Neural progenitor cell (in vitro differentiated cells): Measurements from ENCODE around the gene ELMO1. TPM values are rescaled to one million over a fixed set of nuclear protein-coding genes. Genes with fewer than 3 reads are reported as not detected.

Source experiments
- DNase-seq: peaks from one replicate; pipeline ENCODE4 v3.0.0-alpha.2; 2016; ENCODE audit warnings: low spot score
- H2AFZ ChIP-seq: fragments of 200-600 bp; sonication (generic); replicated peaks from 2 replicates; pipeline ENCODE4 v1.6.1; 2016; ENCODE audit warnings: antibody characterized with exemption
- H3F3A ChIP-seq: fragments of 200-600 bp; sonication (generic); 2 replicates; pipeline ENCODE4 v1.6.1; 2016; ENCODE audit warnings: antibody characterized with exemption, low read depth
- H3K27ac ChIP-seq: fragments of 200-600 bp; sonication (generic); 2 replicates; pipeline ENCODE4 v1.5.1; 2016; ENCODE audit warnings: mild to moderate bottlenecking
- H3K27me3 ChIP-seq: fragments of 200-600 bp; sonication (generic); 2 replicates; pipeline ENCODE4 v1.6.1; 2016; ENCODE audit warnings: mild to moderate bottlenecking, moderate library complexity
- H3K36me3 ChIP-seq: fragments of 200-600 bp; sonication (generic); 2 replicates; pipeline ENCODE4 v1.5.1; 2016
- H3K4me1 ChIP-seq: fragments of 200-600 bp; sonication (generic); 2 replicates; pipeline ENCODE4 v1.6.1; 2016; ENCODE audit warnings: mixed run types
- H3K4me2 ChIP-seq: fragments of 200-600 bp; sonication (generic); 2 replicates; pipeline ENCODE4 v1.6.1; 2016
- H3K4me3 ChIP-seq: fragments of 200-600 bp; sonication (generic); 2 replicates; pipeline ENCODE4 v1.5.1; 2016
- H3K79me2 ChIP-seq: fragments of 200-600 bp; sonication (generic); 2 replicates; pipeline ENCODE4 v1.6.1; 2016; ENCODE audit warnings: low read depth
- H3K9ac ChIP-seq: fragments of 200-600 bp; sonication (generic); 2 replicates; pipeline ENCODE4 v1.6.1; 2016
- H3K9me3 ChIP-seq: fragments of 200-600 bp; sonication (generic); 2 replicates; pipeline ENCODE4 v1.5.1; 2016; ENCODE audit warnings: low read depth
- H4K20me1 ChIP-seq: fragments of 200-600 bp; sonication (generic); 2 replicates; pipeline ENCODE4 v1.6.1; 2016; ENCODE audit warnings: low read depth
- H3K27ac Mint-ChIP-seq: 3 replicates; pipeline ENCODE4 v1.8.0; 2021; ENCODE audit warnings: mixed read lengths
- H3K27me3 Mint-ChIP-seq: 2 replicates; pipeline ENCODE4 v1.8.0; 2022; ENCODE audit warnings: low read depth, mild to moderate bottlenecking, inconsistent platforms, moderate library complexity, mixed read lengths; ENCODE audit not compliant: insufficient read depth
- H3K36me3 Mint-ChIP-seq: 3 replicates; pipeline ENCODE4 v1.8.0; 2021; ENCODE audit warnings: mixed read lengths
- H3K4me1 Mint-ChIP-seq: 3 replicates; pipeline ENCODE4 v1.8.0; 2021; ENCODE audit warnings: mixed read lengths
- H3K4me3 Mint-ChIP-seq: 3 replicates; pipeline ENCODE4 v1.8.0; 2021; ENCODE audit warnings: mild to moderate bottlenecking, moderate library complexity, mixed read lengths
- H3K9me3 Mint-ChIP-seq: 3 replicates; pipeline ENCODE4 v1.8.0; 2020; ENCODE audit warnings: mixed read lengths
- EZH2 ChIP-seq: fragments of 200-600 bp; sonication (generic); IDR thresholded peaks from 2 replicates; pipeline ENCODE4 v1.6.1; 2017; ENCODE audit warnings: antibody characterized with exemption, mild to moderate bottlenecking, moderate library complexity
- EZH2phosphoT487 ChIP-seq: fragments of 200-600 bp; sonication (generic); IDR thresholded peaks from 2 replicates; pipeline ENCODE4 v1.6.1; 2017; ENCODE audit warnings: antibody characterized with exemption
- total RNA-seq: library from RNA; depleted of rRNA; stranded (reverse); fragments of >200 nt; gene quantifications from 2 replicates; pipeline ENCODE4 v1.2.3, GENCODE V29; 2015; ENCODE audit warnings: low replicate concordance
- TF ChIP-seq, protein P1 (sequence below): fragments of 200-600 bp; sonication (generic); IDR thresholded peaks from 2 replicates; pipeline ENCODE4 v1.5.1; 2017; ENCODE audit warnings: antibody characterized with exemption, mild to moderate bottlenecking

The ELMO1 gene
- total RNA-seq, 1 donor from 2014 or later: 22.0 TPM

- no peak overlapping the region for H3K27ac Mint-ChIP-seq
- H3K4me1 Mint-ChIP-seq: peaks cover 5% of the 10 kb centered on the region
- H3K9me3 Mint-ChIP-seq: peaks cover 4% of the 10 kb centered on the region
- no peak overlapping the region for H3K4me3 Mint-ChIP-seq
- peaks cover 9% of the 10 kb centered on the region for H4K20me1 ChIP-seq
- no peak for DNase-seq
- H2AFZ ChIP-seq: no peak overlapping the region
- H3K27me3 ChIP-seq: no peaks in the 10 kb centered on the region
- no peak for TF ChIP-seq EZH2phosphoT487
- TF ChIP-seq, protein P1, sequence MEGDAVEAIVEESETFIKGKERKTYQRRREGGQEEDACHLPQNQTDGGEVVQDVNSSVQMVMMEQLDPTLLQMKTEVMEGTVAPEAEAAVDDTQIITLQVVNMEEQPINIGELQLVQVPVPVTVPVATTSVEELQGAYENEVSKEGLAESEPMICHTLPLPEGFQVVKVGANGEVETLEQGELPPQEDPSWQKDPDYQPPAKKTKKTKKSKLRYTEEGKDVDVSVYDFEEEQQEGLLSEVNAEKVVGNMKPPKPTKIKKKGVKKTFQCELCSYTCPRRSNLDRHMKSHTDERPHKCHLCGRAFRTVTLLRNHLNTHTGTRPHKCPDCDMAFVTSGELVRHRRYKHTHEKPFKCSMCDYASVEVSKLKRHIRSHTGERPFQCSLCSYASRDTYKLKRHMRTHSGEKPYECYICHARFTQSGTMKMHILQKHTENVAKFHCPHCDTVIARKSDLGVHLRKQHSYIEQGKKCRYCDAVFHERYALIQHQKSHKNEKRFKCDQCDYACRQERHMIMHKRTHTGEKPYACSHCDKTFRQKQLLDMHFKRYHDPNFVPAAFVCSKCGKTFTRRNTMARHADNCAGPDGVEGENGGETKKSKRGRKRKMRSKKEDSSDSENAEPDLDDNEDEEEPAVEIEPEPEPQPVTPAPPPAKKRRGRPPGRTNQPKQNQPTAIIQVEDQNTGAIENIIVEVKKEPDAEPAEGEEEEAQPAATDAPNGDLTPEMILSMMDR: no peak
- TF ChIP-seq EZH2: no peak
- no peaks in the 10 kb centered on the region for H3K36me3 ChIP-seq
- H3K4me3 ChIP-seq: no peak overlapping the region
- H3F3A ChIP-seq: peaks cover 15% of the 10 kb centered on the region
- no peaks in the 10 kb centered on the region for H3K9me3 ChIP-seq
- no peak overlapping the region for H3K4me2 ChIP-seq
- H3K4me1 ChIP-seq: peaks cover 17% of the 10 kb centered on the region
- H3K9ac ChIP-seq: no peak overlapping the region
- H3K79me2 ChIP-seq: no peaks in the 10 kb centered on the region
- H3K36me3 Mint-ChIP-seq: peaks cover 5% of the 10 kb centered on the region
- H3K27me3 Mint-ChIP-seq: peaks cover 5% of the 10 kb centered on the region
- no peak overlapping the region for H3K27ac ChIP-seq
Measured at GRCh38 chr7:37341033-37341630, 107.5 kb downstream of the ELMO1 start.

DNA sequence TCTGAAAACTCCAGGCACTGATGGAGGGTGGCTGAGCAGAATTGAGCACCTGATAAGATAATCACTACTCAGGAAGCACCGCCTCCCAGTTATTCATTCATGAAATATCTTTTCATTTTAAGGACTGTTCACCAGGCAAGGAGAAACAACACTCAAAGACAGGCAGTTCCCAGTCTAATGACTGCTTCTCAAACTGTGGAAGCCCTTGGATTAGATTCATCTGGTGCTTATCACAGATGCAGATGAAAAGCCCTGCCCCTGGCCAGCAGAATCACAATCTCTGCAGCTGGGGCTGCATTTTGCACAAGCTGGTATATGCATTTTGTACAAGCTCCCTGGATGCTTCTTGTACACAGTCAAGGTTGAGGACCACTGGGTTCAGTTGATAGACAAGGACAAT is 109.7 kb downstream of the ELMO1 start:
- no peak overlapping the region for H2AFZ ChIP-seq
- H3K4me3 Mint-ChIP-seq: no peak overlapping the region
- H3K27me3 Mint-ChIP-seq: peaks cover 3% of the 10 kb centered on the region
- no peak overlapping the region for H3K4me2 ChIP-seq
- no peaks in the 10 kb centered on the region for H3F3A ChIP-seq
- H3K79me2 ChIP-seq: no peaks in the 10 kb centered on the region
- DNase-seq: no peak
- H4K20me1 ChIP-seq: peaks cover 3% of the 10 kb centered on the region
- no peaks in the 10 kb centered on the region for H3K4me1 ChIP-seq
- TF ChIP-seq EZH2phosphoT487 (no peak), EZH2 (no peak)
- TF ChIP-seq, protein P1: no peak
- H3K27ac ChIP-seq: no peak overlapping the region
- peaks cover 4% of the 10 kb centered on the region for H3K9me3 Mint-ChIP-seq
- H3K36me3 ChIP-seq: no peaks in the 10 kb centered on the region
- H3K4me3 ChIP-seq: no peak overlapping the region
- H3K4me1 Mint-ChIP-seq: no peaks in the 10 kb centered on the region
- H3K9ac ChIP-seq: no peak overlapping the region
- no peak overlapping the region for H3K27ac Mint-ChIP-seq
- no peaks in the 10 kb centered on the region for H3K9me3 ChIP-seq
- H3K36me3 Mint-ChIP-seq: peaks cover 8% of the 10 kb centered on the region
- H3K27me3 ChIP-seq: no peaks in the 10 kb centered on the region

DNA sequence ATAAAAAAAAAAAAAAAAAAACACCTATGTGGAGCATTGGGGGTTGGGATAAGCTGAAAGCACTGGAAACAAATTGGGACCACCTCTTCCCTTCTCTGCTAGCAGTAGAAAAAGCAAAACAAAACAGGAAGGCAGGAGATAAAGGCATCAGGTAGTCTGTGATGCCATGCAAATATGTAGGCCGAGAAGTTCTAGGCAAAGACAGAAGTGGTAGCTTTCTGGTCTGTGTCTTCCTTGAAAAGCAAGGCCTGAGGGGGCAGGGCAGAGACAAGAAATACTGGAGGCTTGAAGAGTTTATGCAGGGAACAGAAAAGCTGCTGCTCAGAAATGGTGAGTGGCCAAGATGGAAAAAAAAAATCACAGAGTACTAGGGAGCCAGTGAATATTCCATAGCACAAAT is 111.1 kb downstream of the ELMO1 start:
- H3K79me2 ChIP-seq: no peaks in the 10 kb centered on the region
- no peak for DNase-seq
- H3K4me2 ChIP-seq: no peak overlapping the region
- no peak overlapping the region for H3K27ac ChIP-seq
- Mint-ChIP-seq H3K4me1 (peaks cover 3% of the 10 kb centered on the region), H3K36me3 (peaks cover 8% of the 10 kb centered on the region), H3K9me3 (peaks cover 4% of the 10 kb centered on the region), H3K27ac (no peak overlapping the region), H3K4me3 (no peak overlapping the region), H3K27me3 (no peaks in the 10 kb centered on the region)
- no peaks in the 10 kb centered on the region for H3K9me3 ChIP-seq
- H4K20me1 ChIP-seq: peaks cover 3% of the 10 kb centered on the region
- no peaks in the 10 kb centered on the region for H3F3A ChIP-seq
- H3K4me1 ChIP-seq: no peaks in the 10 kb centered on the region
- no peak overlapping the region for H3K4me3 ChIP-seq
- H3K27me3 ChIP-seq: no peaks in the 10 kb centered on the region
- TF ChIP-seq, protein P1: no peak
- H3K36me3 ChIP-seq: no peaks in the 10 kb centered on the region
- no peak overlapping the region for H2AFZ ChIP-seq
- H3K9ac ChIP-seq: no peak overlapping the region
